HL-60 (cell line): ENCODE data around the gene ZNF579.
A peak's percentile ranks its signal among the peaks of the same experiment; 100 is the strongest.

Experiments
- DNase-seq, 2 experiments: peaks; one replicate each; pipeline ENCODE4 v3.0.0-alpha.2; 2010 to 2020; ENCODE audit warnings: low read depth in 1 of 2, low spot score in 1 of 2
- H3K27ac ChIP-seq: fragments of 250-450 bp; sonication (Bioruptor Pico); replicated peaks from 2 replicates; pipeline ENCODE4 v1.5.1; 2020; ENCODE audit warnings: mild to moderate bottlenecking, moderate library complexity
- H3K27me3 ChIP-seq: fragments of 250-450 bp; sonication (Bioruptor Pico); 2 replicates; pipeline ENCODE4 v1.5.1; 2021; ENCODE audit warnings: mild to moderate bottlenecking, moderate library complexity; ENCODE audit not compliant: insufficient read depth, poor library complexity, severe bottlenecking
- H3K4me3 ChIP-seq: replicated peaks from 2 replicates; pipeline ENCODE4 v1.5.1; 2011; ENCODE audit warnings: mild to moderate bottlenecking, control low read depth, low read length; ENCODE audit not compliant: insufficient read depth
- CTCF ChIP-seq: IDR thresholded peaks from one replicate; pipeline ENCODE4 v1.5.1; 2011; ENCODE audit warnings: low read length, control low read depth, inconsistent platforms; ENCODE audit not compliant: insufficient read depth
- GABPA ChIP-seq: IDR thresholded peaks from 2 replicates; pipeline ENCODE4 v1.6.1; 2012; ENCODE audit warnings: low read depth
- POLR2AphosphoS5 ChIP-seq: IDR thresholded peaks from 2 replicates; pipeline ENCODE4 v1.6.1; 2012; ENCODE audit warnings: low read depth
- REST ChIP-seq: IDR thresholded peaks from 2 replicates; pipeline ENCODE4 v1.6.1; 2012; ENCODE audit warnings: low read depth; ENCODE audit not compliant: insufficient replicate concordance
- SPI1 ChIP-seq: IDR thresholded peaks from 2 replicates; pipeline ENCODE4 v1.6.1; 2012; ENCODE audit warnings: low read depth, mild to moderate bottlenecking, borderline replicate concordance

Gene ZNF579

GRCh38 chr19:55579766-55580621 is 654 bp downstream of the ZNF579 start:
- no peak for DNase-seq

GRCh38 chr19:55578761-55579747 is 1.6 kb downstream of the ZNF579 start:
- Histone ChIP-seq H3K4me3 (peak overlapping the region; percentile 94; the same call in 1 of the 2 replicates), H3K27me3 (no peaks in the 10 kb centered on the region), H3K27ac (no peak overlapping the region)
- DNase-seq, result no peak
- TF ChIP-seq POLR2AphosphoS5, result no peak
- TF ChIP-seq CTCF, result no peak
- TF ChIP-seq REST, result no peak
- TF ChIP-seq GABPA, result no peak
- no peak for TF ChIP-seq SPI1

More at GRCh38 chr19:55579766-55580621, 654 bp downstream of the ZNF579 start:
- Histone ChIP-seq H3K27me3 (peaks cover 6% of the 10 kb centered on the region), H3K27ac (peak overlapping the region; percentile 78), H3K4me3 (peak overlapping the region; percentile 94)
- TF ChIP-seq REST (no peak), SPI1 (no peak), GABPA (no peak), CTCF (no peak), POLR2AphosphoS5 (no peak)

GRCh38 chr19:55578031-55578760 is 2.5 kb downstream of the ZNF579 start:
- no peak for TF ChIP-seq REST
- no peak for TF ChIP-seq SPI1
- TF ChIP-seq CTCF, result no peak
- TF ChIP-seq POLR2AphosphoS5, result no peak
- TF ChIP-seq GABPA, result no peak
- DNase-seq, result no peak
- Histone ChIP-seq H3K27ac (no peak overlapping the region), H3K27me3 (no peaks in the 10 kb centered on the region), H3K4me3 (no peak overlapping the region)
